T-cell (primary cell): ENCODE data around the gene NIP7. TPM values are rescaled to one million over a fixed set of nuclear protein-coding genes. Genes with fewer than 3 reads are reported as not detected.

ENCODE experiments used
- ATAC-seq, 4 experiments: fragments of 200-7000 bp in 3 of 4; fragments of 150-1000 bp in 1 of 4; cut with Tn5 transposase; replicated peaks in 1 of 4; 1 replicate in 3 of 4; 2 replicates in 1 of 4; pipeline ENCODE4 v1.10.0; 2021; ENCODE audit warnings: moderate library complexity in 3 of 4, mild to moderate bottlenecking in 2 of 4, moderate number of reproducible peaks in 1 of 4
- CTCF ChIA-PET, 2 donors: fragments of 300-600 bp; sonication (Branson Sonifier 250); formaldehyde crosslinking; loops; one replicate each; lab custom pipeline; 2022; ENCODE audit warnings: antibody characterized with exemption in 2 of 2; lab: Charles Lee
- POLR2A ChIA-PET, 2 donors: fragments of 300-600 bp; sonication (Branson Sonifier 250); formaldehyde crosslinking; loops; one replicate each; lab custom pipeline; 2022; ENCODE audit warnings: antibody characterized with exemption in 2 of 2; lab: Charles Lee
- DNase-seq, 35 experiments: peaks; one replicate each; pipeline versions ENCODE4 v3.0.0 to v3.0.0-alpha.2; 2013 to 2023
- H3K27ac ChIP-seq: one replicate; pipeline ENCODE4 v1.5.1; 2013; ENCODE audit warnings: low read length
- H3K27me3 ChIP-seq, 2 experiments: replicated peaks in 1 of 2; 1 replicate in 1 of 2; 2 replicates in 1 of 2; pipeline versions ENCODE4 v1.6.1 to v1.7.0; 2013; ENCODE audit warnings: low read length in 1 of 2, mixed read lengths in 1 of 2; ENCODE audit not compliant: control insufficient read depth in 2 of 2, insufficient read depth in 2 of 2; ENCODE audit errors: extremely low read depth in 1 of 2
- H3K36me3 ChIP-seq, 2 donors: 1 replicate in 1 of 2; 2 replicates in 1 of 2; pipeline versions ENCODE4 v1.6.1 to v1.7.0; 2013; ENCODE audit warnings: low read length in 1 of 2; ENCODE audit not compliant: control insufficient read depth in 2 of 2, insufficient read depth in 1 of 2; ENCODE audit errors: extremely low read depth in 1 of 2
- H3K4me1 ChIP-seq, 2 experiments: 1 replicate in 1 of 2; 2 replicates in 1 of 2; pipeline versions ENCODE4 v1.6.1 to v1.7.0; 2013; ENCODE audit warnings: low read length in 2 of 2, mixed read lengths in 1 of 2; ENCODE audit not compliant: insufficient read depth in 2 of 2, control insufficient read depth in 1 of 2; ENCODE audit errors: extremely low read depth in 1 of 2
- H3K4me3 ChIP-seq, 2 donors: 1 replicate in 1 of 2; 2 replicates in 1 of 2; pipeline versions ENCODE4 v1.5.1 to v1.7.0; 2013; ENCODE audit warnings: mild to moderate bottlenecking in 2 of 2, low read length in 1 of 2, moderate library complexity in 1 of 2; ENCODE audit not compliant: control insufficient read depth in 1 of 2; ENCODE audit errors: extremely low read depth in 1 of 2
- H3K9me3 ChIP-seq: 2 replicates; pipeline ENCODE4 v1.7.0; 2013
- H3K27ac Mint-ChIP-seq, 2 donors: one replicate each; pipeline ENCODE4 v1.8.0; 2020 to 2021; ENCODE audit warnings: mild to moderate bottlenecking in 2 of 2, mixed read lengths in 2 of 2
- H3K27me3 Mint-ChIP-seq, 2 donors: one replicate each; pipeline ENCODE4 v1.8.0; 2021 to 2022; ENCODE audit warnings: mixed read lengths in 2 of 2
- H3K36me3 Mint-ChIP-seq: one replicate; pipeline ENCODE4 v1.8.0; 2021; ENCODE audit warnings: mixed read lengths
- H3K4me1 Mint-ChIP-seq, 3 donors: one replicate each; pipeline ENCODE4 v1.8.0; 2020 to 2022; ENCODE audit warnings: mixed read lengths in 3 of 3, mild to moderate bottlenecking in 1 of 3
- H3K4me3 Mint-ChIP-seq, 3 donors: one replicate each; pipeline ENCODE4 v1.8.0; 2020 to 2022; ENCODE audit warnings: mild to moderate bottlenecking in 3 of 3, mixed read lengths in 3 of 3, moderate library complexity in 3 of 3
- H3K9me3 Mint-ChIP-seq, 3 donors: one replicate each; pipeline ENCODE4 v1.8.0; 2020 to 2022; ENCODE audit warnings: mixed read lengths in 3 of 3
- WGBS: methylation state at CpG from one replicate; pipeline ENCODE4 v1.1.5; 2013; ENCODE audit warnings: missing lambda C conversion rate; ENCODE audit not compliant: insufficient coverage; 5-methylcytosine and 5-hydroxymethylcytosine counted together
- total RNA-seq, 35 experiments: library from RNA in 6 of 35; stranded (reverse) in 6 of 35; fragments of 120-200 nt in 1 of 35; gene quantifications; one replicate each; pipeline versions ENCODE4 v1.2.1 to v1.2.4 and lab custom pipeline; 2013 to 2026

NIP7 gene
- total RNA-seq, 5 donors from 2014 or later (not counting 1 experiment from before 2014, with no cell fraction given), result 23.7 to 32.9 (median 29.6) TPM

DNA sequence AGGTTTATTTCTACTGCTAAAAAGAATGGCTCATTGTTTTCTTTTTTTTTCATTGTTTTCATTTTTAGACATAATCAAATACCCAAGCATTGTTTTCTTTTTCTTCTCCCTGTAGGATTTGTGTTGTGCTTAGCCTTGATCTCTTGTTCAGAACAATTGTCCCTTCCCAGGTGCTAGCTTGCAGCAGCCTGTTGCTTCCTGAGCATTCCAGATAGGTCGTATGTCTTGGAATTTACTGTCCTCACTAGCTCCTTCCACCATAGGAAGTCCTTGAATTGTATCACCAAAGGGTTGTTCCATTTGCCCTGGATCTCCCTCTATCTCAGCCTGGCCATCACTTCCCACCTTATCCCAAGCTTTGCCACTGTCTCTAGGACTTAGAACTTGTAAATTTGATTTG is 38.4 kb upstream of the NIP7 start:
- WGBS, result 100% methylated on average over 1 of the region's 1 CpG
- H3K4me1 ChIP-seq, result no peaks in the 10 kb centered on the region
- H3K9me3 ChIP-seq, result no peaks in the 10 kb centered on the region
- H3K4me1 Mint-ChIP-seq, result no peaks in the 10 kb centered on the region
- no peaks in the 10 kb centered on the region for H3K9me3 Mint-ChIP-seq
- no peak for ATAC-seq
- H3K36me3 Mint-ChIP-seq, result peaks cover 20% of the 10 kb centered on the region
- no peak overlapping the region for H3K4me3 ChIP-seq
- CTCF ChIA-PET, result no interaction called here
- peaks cover 5 to 16% of the 10 kb centered on the region in 2 donors for H3K36me3 ChIP-seq
- H3K27me3 ChIP-seq, result no peaks in the 10 kb centered on the region
- no peak overlapping the region for H3K4me3 Mint-ChIP-seq
- H3K27ac ChIP-seq, result no peak overlapping the region
- H3K27me3 Mint-ChIP-seq, result no peaks in the 10 kb centered on the region
- POLR2A ChIA-PET, result no interaction called here
- DNase-seq, result no peak
- H3K27ac Mint-ChIP-seq, result no peak overlapping the region

DNA sequence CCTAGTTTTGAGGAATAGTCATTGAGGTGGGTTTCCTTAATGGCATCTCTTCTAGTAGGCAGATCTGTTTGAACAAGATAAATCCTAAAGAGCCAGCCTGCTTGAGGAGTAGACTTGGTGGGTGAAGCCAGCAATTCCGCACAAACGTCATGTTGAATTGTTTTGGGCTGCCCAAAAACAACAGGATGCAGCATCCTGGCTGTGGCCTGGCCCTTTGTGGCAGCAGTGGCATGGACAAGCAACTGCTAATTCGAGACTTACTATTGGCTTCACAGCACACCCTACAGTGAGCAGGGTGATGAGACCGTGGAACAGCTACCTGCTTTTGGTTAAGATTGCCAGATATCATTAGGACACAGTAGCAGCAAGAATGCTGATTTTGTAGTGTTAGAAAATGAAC is 37.7 kb upstream of the NIP7 start:
- no peak overlapping the region for H3K4me3 ChIP-seq
- H3K36me3 ChIP-seq, result peaks cover 5 to 16% of the 10 kb centered on the region in 2 donors
- Mint-ChIP-seq H3K9me3 (no peaks in the 10 kb centered on the region), H3K27me3 (no peaks in the 10 kb centered on the region), H3K27ac (no peak overlapping the region), H3K36me3 (peaks cover 20% of the 10 kb centered on the region), H3K4me1 (no peaks in the 10 kb centered on the region), H3K4me3 (no peak overlapping the region)
- H3K27ac ChIP-seq, result no peak overlapping the region
- WGBS, result 94% methylated on average over 2 of the region's 4 CpGs
- H3K9me3 ChIP-seq, result no peaks in the 10 kb centered on the region
- POLR2A ChIA-PET, result interaction anchor here in 1 of 2 donors (0.6 to 0.7 kb wide), 2 partner anchors 30 to 148 kb away, joined by 3 read pairs; no protein-coding TSS in a partner anchor
- CTCF ChIA-PET, result no interaction called here
- no peaks in the 10 kb centered on the region for H3K27me3 ChIP-seq
- no peak for DNase-seq
- H3K4me1 ChIP-seq, result no peaks in the 10 kb centered on the region
- no peak for ATAC-seq

DNA sequence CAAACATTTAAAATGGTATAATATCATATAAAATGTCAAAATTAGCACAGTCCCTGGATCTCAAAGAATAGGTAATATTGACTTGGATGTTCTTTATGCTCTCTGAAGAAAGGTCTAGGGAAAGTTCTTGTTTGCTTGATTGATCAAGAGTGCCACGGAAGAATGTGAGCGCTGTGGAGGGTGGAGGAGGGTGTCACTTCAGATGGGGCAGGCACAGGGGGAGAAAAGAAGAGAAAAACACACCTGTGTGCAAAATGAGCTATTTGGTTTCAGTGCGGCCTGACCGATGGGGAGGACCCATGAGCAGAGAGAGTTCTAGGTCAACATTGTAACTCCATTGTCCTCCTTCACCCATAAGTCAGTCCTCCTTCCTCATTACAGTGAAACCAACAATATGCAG is 37.3 kb upstream of the NIP7 start:
- ATAC-seq, result no peak
- no peaks in the 10 kb centered on the region for H3K27me3 Mint-ChIP-seq
- Histone ChIP-seq H3K27ac (no peak overlapping the region), H3K36me3 (peaks cover 5 to 16% of the 10 kb centered on the region in 2 donors), H3K4me3 (no peak overlapping the region), H3K4me1 (no peaks in the 10 kb centered on the region), H3K9me3 (no peaks in the 10 kb centered on the region), H3K27me3 (no peaks in the 10 kb centered on the region)
- POLR2A ChIA-PET, result interaction anchor here in 1 of 2 donors (0.6 to 0.7 kb wide), 2 partner anchors 30 to 148 kb away, joined by 3 read pairs; no protein-coding TSS in a partner anchor
- peaks cover 20% of the 10 kb centered on the region for H3K36me3 Mint-ChIP-seq
- CTCF ChIA-PET, result no interaction called here
- no peaks in the 10 kb centered on the region for H3K9me3 Mint-ChIP-seq
- no peaks in the 10 kb centered on the region for H3K4me1 Mint-ChIP-seq
- 92% methylated on average over 2 of the region's 4 CpGs for WGBS
- DNase-seq, result no peak
- no peak overlapping the region for H3K27ac Mint-ChIP-seq
- H3K4me3 Mint-ChIP-seq, result no peak overlapping the region

DNA sequence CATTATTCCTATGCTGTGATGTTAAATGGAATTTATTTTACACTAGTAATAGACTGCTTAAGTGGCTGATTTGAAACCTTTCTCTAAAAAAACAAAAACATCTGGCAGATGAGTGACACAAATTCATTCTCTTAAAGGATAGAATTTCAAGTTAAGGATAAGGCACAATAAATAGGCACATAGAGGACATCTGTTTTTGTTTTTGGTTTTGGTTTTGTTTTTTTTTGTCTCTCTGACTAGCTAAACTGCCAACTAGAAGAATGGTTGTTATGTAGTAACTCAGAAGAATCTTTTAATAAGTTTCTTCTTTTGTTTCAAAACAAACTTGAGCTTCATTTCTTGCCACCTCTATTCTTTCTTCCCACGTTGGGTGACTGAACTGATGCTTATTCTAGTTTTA is 33.5 kb upstream of the NIP7 start:
- no peaks in the 10 kb centered on the region for H3K9me3 Mint-ChIP-seq
- ChIA-PET POLR2A (interaction anchor here in 1 of 2 donors (0.6 kb wide), 1 partner anchor 47 kb away, joined by 7 read pairs; no protein-coding TSS in a partner anchor), CTCF (no interaction called here)
- Histone ChIP-seq H3K4me1 (peaks cover 0 to 8% of the 10 kb centered on the region in 2 experiments), H3K4me3 (no peak overlapping the region), H3K27me3 (no peaks in the 10 kb centered on the region), H3K27ac (no peak overlapping the region), H3K36me3 (peaks cover 4 to 5% of the 10 kb centered on the region in 2 donors), H3K9me3 (no peaks in the 10 kb centered on the region)
- H3K27me3 Mint-ChIP-seq, result no peaks in the 10 kb centered on the region
- H3K36me3 Mint-ChIP-seq, result peaks cover 8% of the 10 kb centered on the region
- ATAC-seq (no peak), DNase-seq (no peak)
- H3K4me1 Mint-ChIP-seq, result peaks cover 6 to 10% (median 7%) of the 10 kb centered on the region in 3 donors
- no peak overlapping the region for H3K4me3 Mint-ChIP-seq
- WGBS, result no CpG with 5 or more reads among the region's 1 CpG
- H3K27ac Mint-ChIP-seq, result no peak overlapping the region

DNA sequence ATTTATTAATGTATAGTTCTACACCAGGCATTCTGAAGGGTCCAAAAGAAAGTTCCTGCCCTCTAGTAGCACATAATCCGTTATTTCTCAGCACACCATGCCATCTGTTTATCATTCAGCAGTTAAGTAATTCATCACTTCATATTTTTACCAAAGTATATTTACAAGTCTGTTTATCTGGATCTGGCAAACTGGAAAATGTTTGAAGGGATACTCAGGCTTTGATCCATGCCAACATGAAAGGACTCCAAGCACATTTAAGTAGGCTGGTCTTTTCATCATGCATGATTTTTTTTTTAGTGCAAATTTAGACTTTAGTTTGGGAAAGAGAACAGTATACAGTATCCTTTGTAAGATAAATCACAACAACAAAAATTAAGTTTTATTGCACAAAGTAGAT is 32.5 kb upstream of the NIP7 start:
- no peak for ATAC-seq
- no peak overlapping the region for H3K4me3 ChIP-seq
- H3K4me1 ChIP-seq, result peaks cover under 1 to 14% of the 10 kb centered on the region in 2 experiments
- no peak overlapping the region for H3K4me3 Mint-ChIP-seq
- ChIA-PET CTCF (no interaction called here), POLR2A (no interaction called here)
- DNase-seq, result no peak
- H3K36me3 ChIP-seq, result peaks cover 0 to 5% of the 10 kb centered on the region in 2 donors
- no peaks in the 10 kb centered on the region for H3K27me3 Mint-ChIP-seq
- H3K9me3 Mint-ChIP-seq, result no peaks in the 10 kb centered on the region
- no peak overlapping the region for H3K27ac Mint-ChIP-seq
- H3K9me3 ChIP-seq, result no peaks in the 10 kb centered on the region
- no peaks in the 10 kb centered on the region for H3K27me3 ChIP-seq
- peaks cover 10 to 14% (median 11%) of the 10 kb centered on the region in 3 donors for H3K4me1 Mint-ChIP-seq
- peaks cover 5% of the 10 kb centered on the region for H3K36me3 Mint-ChIP-seq
- no peak overlapping the region for H3K27ac ChIP-seq
- no CpG with 5 or more reads among the region's 1 CpG for WGBS

DNA sequence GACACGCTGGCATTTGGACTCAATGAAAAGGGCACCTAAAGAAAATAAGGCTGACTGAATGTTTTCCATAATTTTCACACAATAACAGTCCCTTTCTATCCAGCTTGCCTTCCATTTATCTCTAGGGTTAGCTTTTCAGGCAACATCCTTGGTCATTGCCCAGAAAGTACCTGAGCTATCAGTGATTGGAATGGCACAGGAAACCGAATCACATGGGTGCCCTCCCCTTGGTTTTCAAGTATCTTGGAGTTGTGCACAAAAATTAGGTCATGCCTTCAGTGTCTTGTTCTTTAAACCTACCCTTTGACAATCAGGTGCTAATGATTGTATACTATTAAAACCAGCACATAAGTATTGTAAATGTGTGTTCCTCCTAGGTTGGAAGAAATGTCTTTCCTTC is 31.7 kb upstream of the NIP7 start:
- H3K27me3 Mint-ChIP-seq, result no peaks in the 10 kb centered on the region
- H3K4me3 Mint-ChIP-seq, result no peak overlapping the region
- ATAC-seq (no peak), DNase-seq (no peak)
- H3K36me3 ChIP-seq, result peaks cover 0 to 4% of the 10 kb centered on the region in 2 donors
- H3K27me3 ChIP-seq, result no peaks in the 10 kb centered on the region
- 89% methylated on average over 2 of the region's 2 CpGs for WGBS
- ChIA-PET POLR2A (interaction anchor here (0.6 kb wide), 2 partner anchors 36 to 113 kb away, joined by 3 to 4 read pairs; no protein-coding TSS in a partner anchor), CTCF (no interaction called here)
- H3K4me1 Mint-ChIP-seq, result peaks cover 13 to 17% (median 14%) of the 10 kb centered on the region in 3 donors
- H3K36me3 Mint-ChIP-seq, result peaks cover 5% of the 10 kb centered on the region
- H3K9me3 ChIP-seq, result no peaks in the 10 kb centered on the region
- no peak overlapping the region for H3K27ac Mint-ChIP-seq
- H3K27ac ChIP-seq, result no peak overlapping the region
- H3K4me1 ChIP-seq, result peaks cover 4 to 21% of the 10 kb centered on the region in 2 experiments
- H3K9me3 Mint-ChIP-seq, result no peaks in the 10 kb centered on the region
- no peak overlapping the region for H3K4me3 ChIP-seq
